Gastroesophageal sphincter (tissue), 3 donors: ENCODE results near the gene RNU11.

Experiments
- POLR2A ChIP-seq, 2 donors: fragments of 450-650 bp; IDR thresholded peaks; one replicate each; pipeline ENCODE4 v1.6.1; 2017; ENCODE audit warnings: antibody characterized with exemption in 2 of 2, mild to moderate bottlenecking in 2 of 2, moderate library complexity in 1 of 2
- POLR2AphosphoS5 ChIP-seq: sonication (generic); formaldehyde crosslinking; IDR thresholded peaks from one replicate; pipeline ENCODE4 v1.6.1; 2017; ENCODE audit warnings: antibody characterized with exemption
- TF ChIP-seq, protein P1 (sequence below), 4 experiments: fragments of 200-600 bp in 2 of 4; fragments of 450-650 bp in 2 of 4; sonication (generic) in 1 of 4; IDR thresholded peaks; one replicate each; pipeline ENCODE4 v1.5.1; 2017 to 2019; ENCODE audit warnings: antibody characterized with exemption in 4 of 4, mild to moderate bottlenecking in 2 of 4, moderate library complexity in 2 of 4

DNA sequence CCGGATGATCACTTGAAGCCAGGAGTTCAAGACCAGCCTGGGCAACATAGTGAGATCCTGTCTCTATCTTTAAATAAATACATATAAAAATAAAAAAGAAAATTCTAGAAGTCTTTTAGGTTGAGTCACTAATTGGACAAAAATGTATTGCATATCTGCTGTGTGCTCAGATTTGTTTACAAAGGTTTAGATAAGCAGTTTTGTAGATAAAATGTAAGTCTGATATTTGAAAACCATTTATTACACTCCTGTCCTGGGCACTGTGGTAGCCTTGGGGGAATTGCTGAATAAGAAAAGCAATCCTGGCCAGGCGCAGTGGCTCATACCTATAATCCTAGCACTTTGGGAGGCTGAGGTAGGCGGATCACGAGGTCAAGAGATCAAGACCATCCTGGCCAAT is 31.8 kb downstream of the RNU11 start:
- TF ChIP-seq POLR2A (IDR thresholded peaks at IDR 0.05): no peak
- TF ChIP-seq, protein P1, sequence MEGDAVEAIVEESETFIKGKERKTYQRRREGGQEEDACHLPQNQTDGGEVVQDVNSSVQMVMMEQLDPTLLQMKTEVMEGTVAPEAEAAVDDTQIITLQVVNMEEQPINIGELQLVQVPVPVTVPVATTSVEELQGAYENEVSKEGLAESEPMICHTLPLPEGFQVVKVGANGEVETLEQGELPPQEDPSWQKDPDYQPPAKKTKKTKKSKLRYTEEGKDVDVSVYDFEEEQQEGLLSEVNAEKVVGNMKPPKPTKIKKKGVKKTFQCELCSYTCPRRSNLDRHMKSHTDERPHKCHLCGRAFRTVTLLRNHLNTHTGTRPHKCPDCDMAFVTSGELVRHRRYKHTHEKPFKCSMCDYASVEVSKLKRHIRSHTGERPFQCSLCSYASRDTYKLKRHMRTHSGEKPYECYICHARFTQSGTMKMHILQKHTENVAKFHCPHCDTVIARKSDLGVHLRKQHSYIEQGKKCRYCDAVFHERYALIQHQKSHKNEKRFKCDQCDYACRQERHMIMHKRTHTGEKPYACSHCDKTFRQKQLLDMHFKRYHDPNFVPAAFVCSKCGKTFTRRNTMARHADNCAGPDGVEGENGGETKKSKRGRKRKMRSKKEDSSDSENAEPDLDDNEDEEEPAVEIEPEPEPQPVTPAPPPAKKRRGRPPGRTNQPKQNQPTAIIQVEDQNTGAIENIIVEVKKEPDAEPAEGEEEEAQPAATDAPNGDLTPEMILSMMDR (IDR thresholded peaks at IDR 0.05): no peak
- TF ChIP-seq POLR2AphosphoS5: no peak
